Neural cell (in vitro differentiated cells): ENCODE data around the gene MYMK.

Experiments used
- CTCF ChIP-seq: fragments of 450-650 bp; IDR thresholded peaks from 2 replicates; pipeline ENCODE4 v1.5.1; 2014; ENCODE audit warnings: antibody characterized with exemption, mild to moderate bottlenecking, moderate library complexity; ENCODE audit not compliant: poor library complexity, severe bottlenecking
- EP300 ChIP-seq: fragments of 450-650 bp; conservative IDR thresholded peaks from 2 replicates; pipeline ENCODE4 v1.6.1; 2014; ENCODE audit warnings: antibody characterized with exemption, mild to moderate bottlenecking, moderate library complexity; ENCODE audit not compliant: poor library complexity, severe bottlenecking
- EZH2 ChIP-seq: fragments of 200-600, 300-800 bp; shearing (Covaris generic), sonication (generic); IDR thresholded peaks from 2 replicates; pipeline ENCODE4 v1.6.1; 2014; ENCODE audit warnings: antibody characterized with exemption, low read length, borderline replicate concordance, mild to moderate bottlenecking; ENCODE audit not compliant: insufficient read depth, poor library complexity, severe bottlenecking
- POLR2AphosphoS5 ChIP-seq: IDR thresholded peaks from 2 replicates; pipeline ENCODE4 v1.6.1; 2012
- RAD21 ChIP-seq: fragments of 450-650 bp; conservative IDR thresholded peaks from 2 replicates; pipeline ENCODE4 v1.6.1; 2014; ENCODE audit warnings: antibody characterized with exemption, mild to moderate bottlenecking, moderate library complexity
- REST ChIP-seq: IDR thresholded peaks from 2 replicates; pipeline ENCODE4 v1.6.1; 2012; ENCODE audit warnings: borderline replicate concordance
- SMC3 ChIP-seq: fragments of 450-650 bp; conservative IDR thresholded peaks from 2 replicates; pipeline ENCODE4 v1.6.1; 2014; ENCODE audit warnings: antibody characterized with exemption, mild to moderate bottlenecking, moderate library complexity; ENCODE audit not compliant: poor library complexity
- TAF1 ChIP-seq: IDR thresholded peaks from 2 replicates; pipeline ENCODE4 v1.6.1; 2012; ENCODE audit warnings: low read depth

GRCh38 chr9:133517711-133518110, 7.0 kb downstream of the MYMK start:
- TF ChIP-seq CTCF (no peak), REST (no peak), POLR2AphosphoS5 (no peak), EZH2 (no peak), TAF1 (no peak), SMC3 (no peak), RAD21 (no peak), EP300 (no peak)
